IMR-90 (cell line): ENCODE measurements around the gene RAB40C. TPM values are rescaled to one million over a fixed set of nuclear protein-coding genes. Genes with fewer than 3 reads are reported as not detected.

Experiments used
- ATAC-seq: fragments of 200-7000 bp; cut with Tn5 transposase; 2 replicates; pipeline ENCODE4 v1.9.1; 2020; ENCODE audit warnings: low read depth, mild to moderate bottlenecking, moderate library complexity
- BruUV-seq: library from RNA; stranded (reverse); fragments of 400-500 nt; replicated peaks from 2 replicates; lab custom pipeline; 2021; lab: Mats Ljungman, UMichigan
- CTCF ChIA-PET: fragments of 300-600 bp; formaldehyde crosslinking; extraction: SDS; loops from one replicate; lab custom pipeline; 2021; ENCODE audit warnings: antibody characterized with exemption; lab: Yijun Ruan, JAX
- POLR2A ChIA-PET: fragments of 300-600 bp; sonication (Branson Sonifier 250); formaldehyde crosslinking; loops from one replicate; lab custom pipeline; 2022; ENCODE audit warnings: antibody characterized with exemption; ENCODE audit not compliant: unreplicated experiment; lab: Charles Lee
- DNase-seq: peaks from one replicate; pipeline ENCODE4 v3.0.0; 2013
- H2AFZ ChIP-seq: replicated peaks from 2 replicates; pipeline ENCODE3; 2013; ENCODE audit warnings: low read length, mild to moderate bottlenecking; ENCODE audit not compliant: poor library complexity
- H2AK5ac ChIP-seq: 2 replicates; pipeline ENCODE4 v1.6.1; 2013; ENCODE audit warnings: low read depth, low read length, inconsistent platforms
- H2AK9ac ChIP-seq: replicated peaks from 2 replicates; pipeline ENCODE3; 2013; ENCODE audit warnings: mild to moderate bottlenecking, low read depth, low read length, moderate library complexity; ENCODE audit not compliant: poor library complexity
- H2BK120ac ChIP-seq: 2 replicates; pipeline ENCODE4 v1.6.1; 2013; ENCODE audit warnings: low read depth, low read length, inconsistent platforms
- H2BK15ac ChIP-seq: 3 replicates; pipeline ENCODE4 v1.6.1; 2013; ENCODE audit warnings: low read depth, low read length, inconsistent platforms
- H2BK20ac ChIP-seq: 2 replicates; pipeline ENCODE4 v1.6.1; 2013; ENCODE audit warnings: low read depth, mild to moderate bottlenecking, inconsistent platforms, low read length, moderate library complexity
- H2BK5ac ChIP-seq: 2 replicates; pipeline ENCODE4 v1.6.1; 2013; ENCODE audit warnings: mild to moderate bottlenecking, low read depth, low read length, inconsistent platforms; ENCODE audit not compliant: poor library complexity, severe bottlenecking
- H3K14ac ChIP-seq: replicated peaks from 2 replicates; pipeline ENCODE4 v1.6.1; 2013; ENCODE audit warnings: low read depth, low read length, inconsistent platforms
- H3K18ac ChIP-seq: 2 replicates; pipeline ENCODE4 v1.6.1; 2013; ENCODE audit warnings: low read depth, low read length, control low read depth
- H3K23ac ChIP-seq: 2 replicates; pipeline ENCODE4 v1.6.1; 2013; ENCODE audit warnings: low read depth, low read length, inconsistent platforms
- H3K27ac ChIP-seq: 2 replicates; pipeline ENCODE4 v1.5.1; 2013; ENCODE audit warnings: mild to moderate bottlenecking, control low read depth, low read length; ENCODE audit not compliant: insufficient read depth
- H3K27me3 ChIP-seq: 2 replicates; pipeline ENCODE4 v1.6.1; 2013; ENCODE audit warnings: low read length; ENCODE audit not compliant: control insufficient read depth, insufficient read depth
- H3K36me3 ChIP-seq: 2 replicates; pipeline ENCODE4 v1.6.1; 2013; ENCODE audit warnings: low read length, mixed read lengths; ENCODE audit not compliant: control insufficient read depth, insufficient read depth
- H3K4ac ChIP-seq: 2 replicates; pipeline ENCODE4 v1.6.1; 2013; ENCODE audit warnings: low read depth, low read length, inconsistent platforms
- H3K4me1 ChIP-seq: 2 replicates; pipeline ENCODE4 v1.6.1; 2013; ENCODE audit warnings: low read length, mixed read lengths; ENCODE audit not compliant: control insufficient read depth, insufficient read depth
- H3K4me2 ChIP-seq: 2 replicates; pipeline ENCODE4 v1.6.1; 2013; ENCODE audit warnings: low read depth, mild to moderate bottlenecking, control low read depth, low read length, moderate library complexity
- H3K4me3 ChIP-seq: 2 replicates; pipeline ENCODE4 v1.5.1; 2013; ENCODE audit warnings: low read depth, mild to moderate bottlenecking, control low read depth, low read length, moderate library complexity; ENCODE audit not compliant: insufficient read depth
- H3K56ac ChIP-seq: 2 replicates; pipeline ENCODE4 v1.6.1; 2013; ENCODE audit warnings: low read length, inconsistent platforms; ENCODE audit not compliant: insufficient read depth; ENCODE audit errors: extremely low read depth
- H3K79me1 ChIP-seq, 2 experiments: 2 replicates each; pipeline ENCODE4 v1.6.1; 2013; ENCODE audit warnings: low read length in 2 of 2, inconsistent platforms in 1 of 2, low read depth in 1 of 2
- H3K9ac ChIP-seq: 2 replicates; pipeline ENCODE4 v1.6.1; 2013; ENCODE audit warnings: low read depth, low read length, control low read depth
- H3K9me1 ChIP-seq: 2 replicates; pipeline ENCODE4 v1.6.1; 2013; ENCODE audit warnings: low read length, inconsistent platforms; ENCODE audit not compliant: insufficient read depth
- H3K9me3 ChIP-seq: 2 replicates; pipeline ENCODE4 v1.6.1; 2013; ENCODE audit warnings: low read length; ENCODE audit not compliant: control insufficient read depth, insufficient read depth
- H4K20me1 ChIP-seq: 2 replicates; pipeline ENCODE4 v1.6.1; 2013; ENCODE audit warnings: low read length, inconsistent platforms; ENCODE audit not compliant: insufficient read depth
- H4K5ac ChIP-seq: 2 replicates; pipeline ENCODE4 v1.6.1; 2013; ENCODE audit warnings: mild to moderate bottlenecking, low read depth, low read length, control low read depth
- H4K8ac ChIP-seq, 2 experiments: 2 replicates each; pipeline ENCODE4 v1.6.1; 2013; ENCODE audit warnings: low read depth in 2 of 2, low read length in 2 of 2, control low read depth in 1 of 2, inconsistent platforms in 1 of 2
- H4K91ac ChIP-seq: 2 replicates; pipeline ENCODE4 v1.6.1; 2013; ENCODE audit warnings: low read depth, low read length, inconsistent platforms; ENCODE audit not compliant: insufficient read depth
- BHLHE40 ChIP-seq: fragments of 150-350 bp; IDR thresholded peaks from 2 replicates; pipeline ENCODE4 v1.6.1; 2016; ENCODE audit warnings: mild to moderate bottlenecking, low read depth, low read length
- CEBPB ChIP-seq: IDR thresholded peaks from 2 replicates; pipeline ENCODE4 v1.6.1; 2012; ENCODE audit warnings: low read depth, low read length, improper control_type of control experiment
- FOS ChIP-seq: fragments of 150-350 bp; IDR thresholded peaks from 2 replicates; pipeline ENCODE4 v1.6.1; 2016; ENCODE audit warnings: low read depth, low read length
- MAZ ChIP-seq: IDR thresholded peaks from 2 replicates; pipeline ENCODE4 v1.6.1; 2012; ENCODE audit warnings: low read depth, mild to moderate bottlenecking, low read length, improper control_type of control experiment, moderate library complexity, borderline replicate concordance
- MXI1 ChIP-seq: IDR thresholded peaks from 2 replicates; pipeline ENCODE4 v1.6.1; 2012; ENCODE audit warnings: low read depth, mild to moderate bottlenecking, low read length, moderate library complexity, borderline replicate concordance
- NFE2L2 ChIP-seq: fragments of 150-350 bp; IDR thresholded peaks from 2 replicates; pipeline ENCODE4 v1.6.1; 2016; ENCODE audit warnings: low read depth, mild to moderate bottlenecking, low read length
- POLR2A ChIP-seq: IDR thresholded peaks from 2 replicates; pipeline ENCODE4 v1.6.1; 2012; ENCODE audit warnings: mild to moderate bottlenecking, low read depth, low read length
- RAD21 ChIP-seq: IDR thresholded peaks from 2 replicates; pipeline ENCODE4 v1.6.1; 2012; ENCODE audit warnings: low read length, improper control_type of control experiment
- RCOR1 ChIP-seq: IDR thresholded peaks from 2 replicates; pipeline ENCODE4 v1.6.1; 2012; ENCODE audit warnings: mild to moderate bottlenecking, low read length, improper control_type of control experiment; ENCODE audit not compliant: insufficient replicate concordance
- RFX5 ChIP-seq: IDR thresholded peaks from 2 replicates; pipeline ENCODE4 v1.8.0; 2012; ENCODE audit warnings: low read depth, mild to moderate bottlenecking, low read length, moderate library complexity
- SMC3 ChIP-seq: fragments of 150-350 bp; IDR thresholded peaks from 2 replicates; pipeline ENCODE4 v1.6.1; 2016; ENCODE audit warnings: low read depth, mild to moderate bottlenecking, antibody characterized with exemption, low read length, moderate library complexity
- WGBS, 2 experiments: methylation state at CpG; one replicate each; pipeline versions ENCODE4 v1.1.5 to v1.1.7; 2013; ENCODE audit warnings: missing lambda C conversion rate in 2 of 2; ENCODE audit not compliant: insufficient read length in 1 of 2; ENCODE audit errors: extremely low coverage in 2 of 2; 5-methylcytosine and 5-hydroxymethylcytosine counted together
- dilution Hi-C: fragments of 300-500 bp; cut with HindIII; formaldehyde crosslinking; loops from one replicate; pipeline ENCODE4 v1.14.3; 2018; ENCODE audit warnings: low sequenced_read_pairs; ENCODE audit not compliant: unreplicated experiment
- in situ Hi-C: fragments of 300-500 bp; cut with MboI; formaldehyde crosslinking; loops from 3 replicates; pipeline ENCODE4 v1.14.3; 2019; ENCODE audit warnings: low sequenced_read_pairs, inconsistent platforms, mixed read lengths
- intact Hi-C: fragments of 100-400 bp; cut with micrococcal nuclease; formaldehyde crosslinking; loops from 2 replicates; pipeline ENCODE4 v1.10.0; 2022
- polyA plus RNA-seq, 3 experiments: library from polyadenylated mRNA; depleted of rRNA; stranded (reverse); fragments of >200 nt; gene quantifications; 2 replicates each; pipeline ENCODE4 v1.2.3, GENCODE V29; 2012; ENCODE audit warnings: low replicate concordance in 1 of 3
- total RNA-seq: library from RNA; depleted of rRNA; stranded (reverse); fragments of >200 nt; gene quantifications from 2 replicates; pipeline ENCODE4 v1.2.3, GENCODE V29; 2012
- TF ChIP-seq, protein P1 (sequence below): conservative IDR thresholded peaks from 2 replicates; pipeline ENCODE4 v1.5.1; 2012; ENCODE audit warnings: mild to moderate bottlenecking, low read depth, low read length, improper control_type of control experiment
- TF ChIP-seq, protein P2 (sequence below): fragments of 150-350 bp; IDR thresholded peaks from 2 replicates; pipeline ENCODE4 v1.6.1; 2016; ENCODE audit warnings: low read depth, mild to moderate bottlenecking, low read length, moderate library complexity, borderline replicate concordance
- TF ChIP-seq, protein P3 (sequence below): fragments of 150-350 bp; IDR thresholded peaks from 2 replicates; pipeline ENCODE4 v1.6.1; 2017; ENCODE audit warnings: mild to moderate bottlenecking, antibody characterized with exemption, low read length, low read depth

RAB40C gene
- total and polyA plus RNA-seq, 2 of the 4 experiments (the other 2 are of a cell fraction), result 6.8 to 13.7 TPM

DNA sequence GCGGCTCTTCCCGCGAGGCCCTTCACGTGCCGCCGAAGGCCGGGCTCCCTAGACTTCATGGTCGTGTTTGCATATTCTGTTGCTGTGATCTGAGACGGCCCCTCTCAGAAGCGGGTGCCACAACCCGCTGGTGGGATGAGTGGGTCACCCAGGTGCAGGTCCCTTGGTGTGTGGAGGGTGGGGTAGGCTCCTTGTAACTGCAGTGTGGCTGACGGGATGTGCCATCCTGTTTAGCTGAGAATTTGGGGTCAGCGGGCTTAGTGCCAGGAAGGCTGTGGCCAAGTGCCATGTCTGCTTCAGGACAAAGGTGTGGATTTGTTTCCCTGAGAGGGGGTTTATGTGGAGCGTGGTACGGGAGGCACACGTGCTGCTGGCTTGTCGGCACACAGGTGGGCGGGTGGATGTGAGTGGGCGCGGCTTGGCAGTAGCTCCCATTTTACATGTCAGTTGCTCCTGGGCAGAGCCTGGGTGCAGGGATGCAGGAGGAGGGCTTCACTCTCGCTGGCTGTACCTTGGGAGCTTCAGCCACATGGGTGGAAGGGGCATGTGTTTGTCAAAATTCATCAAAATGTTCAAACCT, 31.8 kb downstream of the RAB40C start:
- ChIA-PET POLR2A (interaction anchor here (0.6 kb wide), 1 partner anchor 21 kb away, joined by 3 read pairs; no protein-coding TSS in a partner anchor), CTCF (no interaction called here)
- H2AK9ac ChIP-seq, result peak overlapping the region; percentile 90

More for the DNA sequence above, 31.8 kb downstream of the RAB40C start:
- Histone ChIP-seq H4K20me1 (peaks cover 16% of the 10 kb centered on the region), H3K9ac (no peak overlapping the region), H4K5ac (peak overlapping the region; percentile 21; the same call in 1 of the 2 replicates), H2BK20ac (no peak overlapping the region), H4K8ac (peak overlapping the region in 1 of 2 experiments; percentile 52; a peak in 2 of 4 replicates), H3K18ac (no peak overlapping the region), H3K9me3 (no peaks in the 10 kb centered on the region), H2BK15ac (no peak overlapping the region; the same call in 2 of the 3 replicates), H3K56ac (no peak overlapping the region), H3K27ac (peak overlapping the region; percentile 45), H3K4me2 (no peak overlapping the region; the same call in 1 of the 2 replicates), H4K91ac (peak overlapping the region; percentile 61), H3K4me1 (peaks cover 9% of the 10 kb centered on the region), H2AFZ (no peak overlapping the region), H3K36me3 (peaks cover 7% of the 10 kb centered on the region; the same call in 1 of the 2 replicates), H3K79me1 (peaks cover 9 to 54% of the 10 kb centered on the region in 2 experiments; a peak in 2 of 4 replicates), H2BK120ac (peak overlapping the region; percentile 3; the same call in 1 of the 2 replicates), H3K9me1 (peaks cover 4% of the 10 kb centered on the region; the same call in 1 of the 2 replicates), H2AK5ac (peak overlapping the region; percentile 70), H2BK5ac (peak overlapping the region; percentile 71), H3K4ac (peak overlapping the region; percentile 7; the same call in 1 of the 2 replicates), H3K23ac (no peak overlapping the region), H3K14ac (0 out of 2 replicates have a peak overlapping the region, but pooled peaks have one; percentile 35), H3K4me3 (no peak overlapping the region), H3K27me3 (no peaks in the 10 kb centered on the region)
- BruUV-seq, result no TSS peak
- intact Hi-C loops (no loop called here), dilution Hi-C loops (no loop called here), in situ Hi-C loops (no loop called here)
- TF ChIP-seq POLR2A (no peak), BHLHE40 (no peak), RCOR1 (no peak), CEBPB (no peak), RAD21 (no peak), MXI1 (no peak), NFE2L2 (no peak), SMC3 (no peak), FOS (no peak), RFX5 (no peak), MAZ (no peak)
- TF ChIP-seq, protein P1, sequence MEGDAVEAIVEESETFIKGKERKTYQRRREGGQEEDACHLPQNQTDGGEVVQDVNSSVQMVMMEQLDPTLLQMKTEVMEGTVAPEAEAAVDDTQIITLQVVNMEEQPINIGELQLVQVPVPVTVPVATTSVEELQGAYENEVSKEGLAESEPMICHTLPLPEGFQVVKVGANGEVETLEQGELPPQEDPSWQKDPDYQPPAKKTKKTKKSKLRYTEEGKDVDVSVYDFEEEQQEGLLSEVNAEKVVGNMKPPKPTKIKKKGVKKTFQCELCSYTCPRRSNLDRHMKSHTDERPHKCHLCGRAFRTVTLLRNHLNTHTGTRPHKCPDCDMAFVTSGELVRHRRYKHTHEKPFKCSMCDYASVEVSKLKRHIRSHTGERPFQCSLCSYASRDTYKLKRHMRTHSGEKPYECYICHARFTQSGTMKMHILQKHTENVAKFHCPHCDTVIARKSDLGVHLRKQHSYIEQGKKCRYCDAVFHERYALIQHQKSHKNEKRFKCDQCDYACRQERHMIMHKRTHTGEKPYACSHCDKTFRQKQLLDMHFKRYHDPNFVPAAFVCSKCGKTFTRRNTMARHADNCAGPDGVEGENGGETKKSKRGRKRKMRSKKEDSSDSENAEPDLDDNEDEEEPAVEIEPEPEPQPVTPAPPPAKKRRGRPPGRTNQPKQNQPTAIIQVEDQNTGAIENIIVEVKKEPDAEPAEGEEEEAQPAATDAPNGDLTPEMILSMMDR, result no peak
- TF ChIP-seq, protein P2, sequence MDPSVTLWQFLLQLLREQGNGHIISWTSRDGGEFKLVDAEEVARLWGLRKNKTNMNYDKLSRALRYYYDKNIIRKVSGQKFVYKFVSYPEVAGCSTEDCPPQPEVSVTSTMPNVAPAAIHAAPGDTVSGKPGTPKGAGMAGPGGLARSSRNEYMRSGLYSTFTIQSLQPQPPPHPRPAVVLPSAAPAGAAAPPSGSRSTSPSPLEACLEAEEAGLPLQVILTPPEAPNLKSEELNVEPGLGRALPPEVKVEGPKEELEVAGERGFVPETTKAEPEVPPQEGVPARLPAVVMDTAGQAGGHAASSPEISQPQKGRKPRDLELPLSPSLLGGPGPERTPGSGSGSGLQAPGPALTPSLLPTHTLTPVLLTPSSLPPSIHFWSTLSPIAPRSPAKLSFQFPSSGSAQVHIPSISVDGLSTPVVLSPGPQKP, result no peak
- TF ChIP-seq, protein P3, sequence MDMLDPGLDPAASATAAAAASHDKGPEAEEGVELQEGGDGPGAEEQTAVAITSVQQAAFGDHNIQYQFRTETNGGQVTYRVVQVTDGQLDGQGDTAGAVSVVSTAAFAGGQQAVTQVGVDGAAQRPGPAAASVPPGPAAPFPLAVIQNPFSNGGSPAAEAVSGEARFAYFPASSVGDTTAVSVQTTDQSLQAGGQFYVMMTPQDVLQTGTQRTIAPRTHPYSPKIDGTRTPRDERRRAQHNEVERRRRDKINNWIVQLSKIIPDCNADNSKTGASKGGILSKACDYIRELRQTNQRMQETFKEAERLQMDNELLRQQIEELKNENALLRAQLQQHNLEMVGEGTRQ, result no peak
- DNase-seq, result no peak
- 87% methylated on average over 9 of the region's 21 CpGs; no CpG with 5 or more reads in 1 of the 2 experiments for whole genome bisulfite sequencing, 2 experiments
- ATAC-seq, result no peak
